GM21717 (cell line): Measurements from ENCODE around the gene YWHAQ.
"Not testable (repeated sequence)": the region's sequence is repeated elsewhere in the genome, so short reads cannot be mapped to it uniquely, and the experiment has no call there.

Experiments used
- ATAC-seq: cut with Tn5 transposase; IDR thresholded peaks from one replicate; pipeline ENCODE4 v1.9.1; 2021; ENCODE audit warnings: mild to moderate bottlenecking, moderate library complexity; ENCODE audit not compliant: unreplicated experiment

Gene YWHAQ

GRCh38 chr2:9554921-9555296, 75.9 kb downstream of the YWHAQ start:
- no peak for ATAC-seq

DNA sequence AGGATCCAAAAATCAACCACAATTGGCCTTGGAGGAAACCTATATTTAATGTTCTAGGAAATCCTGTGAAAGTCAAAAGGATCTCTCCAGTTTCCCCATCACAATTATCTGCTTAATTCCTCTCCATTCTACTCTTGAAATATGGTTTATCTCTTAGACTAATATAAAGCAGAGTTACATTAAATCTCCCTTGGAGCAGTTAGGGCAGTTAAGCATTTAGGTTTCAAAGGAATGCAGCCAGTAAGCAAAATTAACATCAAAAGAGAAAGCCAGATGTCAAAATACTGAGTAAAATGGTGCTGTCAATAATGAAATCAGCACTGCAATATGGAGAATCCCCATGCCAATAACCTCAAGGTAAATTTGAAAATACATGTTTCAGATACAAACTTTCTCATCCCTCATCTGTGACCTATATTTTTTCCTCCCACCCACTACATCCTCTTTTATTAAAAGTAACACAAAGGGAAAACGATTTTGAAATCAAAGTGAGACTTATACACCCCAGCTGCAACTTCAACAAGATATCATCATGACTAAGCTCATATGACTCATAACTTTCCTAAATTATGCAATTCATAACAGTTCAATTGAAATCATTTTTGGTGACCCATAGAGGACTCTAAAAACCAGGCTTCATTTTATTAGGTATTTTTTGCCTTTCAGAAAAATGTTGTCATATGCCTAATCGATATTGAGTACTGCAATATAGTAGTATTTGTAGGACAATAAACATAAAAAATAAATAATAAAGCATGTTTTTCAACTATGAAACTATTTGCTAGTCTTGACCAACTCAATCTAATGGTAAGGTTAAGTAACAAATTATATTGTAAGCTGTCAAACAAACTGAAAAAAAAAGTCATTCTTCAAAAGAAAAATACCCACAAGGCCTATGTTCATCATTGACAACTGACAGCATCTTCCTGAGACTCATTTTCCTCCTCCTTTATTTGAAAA, 78.3 kb downstream of the YWHAQ start:
- no peak for ATAC-seq

- not testable (repeated sequence) for ATAC-seq
Measured at GRCh38 chr2:9550859-9551391, 79.9 kb downstream of the YWHAQ start.

DNA sequence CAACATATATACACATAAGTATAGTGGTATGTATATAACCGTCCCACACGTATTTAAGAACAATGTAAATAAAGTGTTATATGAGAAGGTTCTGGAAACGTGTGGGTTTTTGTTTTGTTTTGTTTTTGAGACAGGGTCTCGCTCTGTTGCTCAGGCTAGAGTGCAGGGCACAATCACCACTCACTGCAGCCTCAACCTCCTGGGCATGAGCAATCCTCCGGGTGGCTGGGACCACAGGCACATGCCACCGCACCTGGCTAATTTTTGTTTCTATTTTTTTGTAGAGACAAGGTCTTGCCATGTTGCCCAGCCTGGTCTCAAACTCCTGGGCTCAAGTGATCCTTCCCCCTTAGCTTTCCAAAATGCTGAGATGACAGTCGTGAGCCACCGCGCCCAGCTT, 81.4 kb downstream of the YWHAQ start:
- no peak for ATAC-seq

DNA sequence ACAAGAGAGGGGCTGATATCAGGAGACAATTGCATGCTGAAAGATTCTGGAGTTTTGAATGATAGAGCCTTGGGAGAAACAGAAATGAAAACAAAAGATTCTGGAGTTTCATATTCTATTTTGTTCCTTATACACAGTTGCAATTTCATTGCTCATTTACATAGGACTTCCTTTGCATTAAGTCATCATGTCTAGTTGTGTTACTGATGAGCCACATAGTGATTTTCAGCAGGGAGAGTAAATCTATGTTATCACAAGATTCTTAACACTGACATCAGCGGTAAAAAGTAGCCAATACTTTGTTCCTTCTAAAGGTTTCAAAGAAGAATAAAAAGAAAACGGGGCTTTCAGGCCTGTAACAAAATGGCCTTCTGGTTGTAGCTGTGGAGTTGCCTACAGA, 82.3 kb downstream of the YWHAQ start:
- ATAC-seq: peak; percentile 52

DNA sequence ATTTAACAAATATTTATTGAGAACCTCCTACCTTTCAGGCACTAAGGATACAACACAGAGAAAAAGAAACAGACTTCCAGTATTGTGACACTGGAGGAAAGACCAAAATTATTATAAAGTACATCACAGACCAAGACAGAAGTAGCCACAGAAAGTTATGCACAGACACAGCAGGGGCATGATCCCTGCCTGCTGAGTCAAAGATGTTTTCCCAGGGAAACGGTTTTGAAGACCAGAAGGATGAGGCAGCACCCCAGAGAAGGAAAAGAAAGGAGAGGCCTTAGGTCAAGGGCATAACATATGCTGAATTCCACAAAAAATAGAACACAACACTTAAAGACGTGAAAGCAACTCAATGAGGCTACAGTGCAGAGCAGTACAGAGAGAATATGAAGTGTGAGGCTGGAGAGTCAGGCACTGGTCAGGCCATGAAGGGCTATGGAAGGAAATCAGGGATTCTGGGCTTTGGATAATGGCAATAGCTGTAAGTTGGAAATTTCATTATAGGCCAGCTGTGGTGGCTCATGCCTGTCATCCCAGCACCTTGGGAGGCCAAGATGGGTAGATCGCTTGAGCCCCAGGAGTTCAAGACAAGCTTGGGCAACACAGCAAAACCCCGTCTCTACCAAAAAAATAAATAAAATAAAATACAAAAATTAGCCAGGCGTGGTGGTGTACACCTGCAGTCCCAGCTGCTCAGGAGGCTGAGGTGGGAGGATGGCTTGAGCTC, 83.4 kb downstream of the YWHAQ start:
- ATAC-seq: no peak

DNA sequence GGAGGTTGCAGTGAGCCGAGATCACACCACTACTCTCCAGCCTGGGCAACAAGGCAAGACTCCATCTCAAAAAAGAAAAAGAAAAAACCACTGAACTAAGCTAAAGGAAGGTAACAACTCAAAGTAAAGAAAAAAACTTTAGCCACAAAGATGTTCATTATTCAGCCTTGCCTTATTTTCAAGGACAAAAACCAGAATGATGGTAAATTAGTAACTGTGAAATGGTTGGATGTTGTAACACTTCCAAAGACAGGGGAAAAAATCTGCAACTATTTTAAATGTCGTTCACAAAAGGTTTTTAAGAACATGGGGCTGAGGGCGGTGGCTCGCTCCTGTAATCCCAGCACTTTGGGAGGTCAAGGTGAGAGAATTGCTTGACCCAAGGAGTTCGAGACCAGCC, 85.3 kb downstream of the YWHAQ start:
- no peak for ATAC-seq

DNA sequence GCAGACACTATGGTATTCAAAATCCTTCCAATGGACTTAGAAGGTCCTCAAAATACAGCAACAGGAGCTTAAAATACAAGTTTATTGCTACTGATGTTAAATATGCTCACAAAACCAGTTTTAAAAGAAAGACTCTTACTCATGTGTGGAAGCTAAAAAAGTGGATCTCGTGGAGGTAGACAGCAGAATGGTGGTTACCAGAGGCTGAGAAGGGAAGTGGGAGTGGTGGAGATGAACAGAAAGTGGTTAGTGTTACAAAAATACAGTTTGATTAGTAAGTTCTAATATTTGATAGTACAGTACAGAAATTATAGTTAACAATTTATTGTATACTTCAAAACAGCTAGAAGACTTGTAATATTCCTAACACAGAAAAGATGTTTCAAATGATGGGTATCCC, 87.2 kb downstream of the YWHAQ start:
- ATAC-seq: no peak

DNA sequence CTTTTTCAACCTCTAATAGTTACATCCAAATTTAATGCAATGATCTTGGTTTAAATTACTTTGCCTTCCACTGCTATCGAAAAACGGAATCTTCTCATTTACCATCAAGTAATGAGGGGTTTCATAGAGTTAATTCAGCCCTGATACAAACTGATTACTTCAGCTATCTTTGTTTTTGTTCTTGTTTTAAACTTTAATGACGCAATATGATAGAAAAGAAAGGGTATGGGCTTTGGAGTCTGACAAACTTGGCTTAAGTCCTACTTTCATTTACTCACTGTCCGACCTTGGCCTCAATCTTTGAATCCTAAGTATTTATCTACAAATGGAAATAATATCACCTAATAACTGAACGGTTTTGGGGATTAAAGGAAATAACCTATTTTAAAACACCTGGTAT, 91.3 kb downstream of the YWHAQ start:
- ATAC-seq: no peak

GRCh38 chr2:9538000-9538507, 92.7 kb downstream of the YWHAQ start:
- ATAC-seq: no peak

GRCh38 chr2:9536504-9536903, 94.3 kb downstream of the YWHAQ start:
- no peak for ATAC-seq

- ATAC-seq: no peak
Measured at GRCh38 chr2:9535177-9535576, 95.6 kb downstream of the YWHAQ start.
